HG03378 (cell line): ENCODE measurements around the gene DAAM2.

Experiments used
- ATAC-seq: cut with Tn5 transposase; IDR thresholded peaks from one replicate; pipeline ENCODE4 v1.9.1; 2021; ENCODE audit warnings: mild to moderate bottlenecking, moderate library complexity; ENCODE audit not compliant: unreplicated experiment

Gene DAAM2

GRCh38 chr6:39904946-39905639, 112.9 kb downstream of the DAAM2 start:
- no peak for ATAC-seq

- ATAC-seq, result no peak
Measured at GRCh38 chr6:39905640-39905975, 113.4 kb downstream of the DAAM2 start.

GRCh38 chr6:39906318-39906761, 114.2 kb downstream of the DAAM2 start:
- ATAC-seq, result no peak

GRCh38 chr6:39907871-39908575, 115.8 kb downstream of the DAAM2 start:
- no peak for ATAC-seq

- ATAC-seq, result no peak
Measured at GRCh38 chr6:39908838-39909583, 116.8 kb downstream of the DAAM2 start.

GRCh38 chr6:39909701-39910100, 117.5 kb downstream of the DAAM2 start:
- ATAC-seq, result no peak

- no peak for ATAC-seq
Measured at GRCh38 chr6:39910164-39910563, 118.0 kb downstream of the DAAM2 start.

GRCh38 chr6:39910744-39911143, 118.6 kb downstream of the DAAM2 start:
- no peak for ATAC-seq

- ATAC-seq, result no peak
Measured at GRCh38 chr6:39911513-39912125, 119.4 kb downstream of the DAAM2 start.

GRCh38 chr6:39912446-39912845, 120.3 kb downstream of the DAAM2 start:
- ATAC-seq, result no peak

GRCh38 chr6:39913391-39913916, 121.3 kb downstream of the DAAM2 start:
- no peak for ATAC-seq

GRCh38 chr6:39914239-39914638, 122.1 kb downstream of the DAAM2 start:
- ATAC-seq, result no peak

- ATAC-seq, result no peak
Measured at GRCh38 chr6:39915866-39916265, 123.7 kb downstream of the DAAM2 start.

GRCh38 chr6:39917329-39917728, 125.2 kb downstream of the DAAM2 start:
- ATAC-seq, result no peak

GRCh38 chr6:39917981-39918380, 125.8 kb downstream of the DAAM2 start:
- no peak for ATAC-seq

GRCh38 chr6:39918831-39919230, 126.7 kb downstream of the DAAM2 start:
- ATAC-seq, result no peak

GRCh38 chr6:39920157-39920556, 128.0 kb downstream of the DAAM2 start:
- no peak for ATAC-seq

GRCh38 chr6:39922821-39923220, 130.6 kb downstream of the DAAM2 start:
- no peak for ATAC-seq

- no peak for ATAC-seq
Measured at GRCh38 chr6:39923394-39923793, 131.2 kb downstream of the DAAM2 start.

- ATAC-seq, result no peak
Measured at GRCh38 chr6:39923861-39924260, 131.7 kb downstream of the DAAM2 start.

- ATAC-seq, result no peak
Measured at GRCh38 chr6:39924283-39924682, 132.1 kb downstream of the DAAM2 start.
